GM23248 (cell line): ENCODE data around the gene WDR62.

Experiments used
- EZH2 ChIP-seq: fragments of 200-600 bp; sonication (generic); IDR thresholded peaks from 2 replicates; pipeline ENCODE4 v1.6.1; 2018; ENCODE audit warnings: antibody characterized with exemption, mild to moderate bottlenecking; ENCODE audit not compliant: insufficient read depth, poor library complexity, severe bottlenecking
- EZH2phosphoT487 ChIP-seq: fragments of 200-600 bp; sonication (generic); IDR thresholded peaks from 2 replicates; pipeline ENCODE4 v1.6.1; 2018; ENCODE audit warnings: antibody characterized with exemption, moderate library complexity, mild to moderate bottlenecking, low read depth; ENCODE audit not compliant: insufficient read depth

DNA sequence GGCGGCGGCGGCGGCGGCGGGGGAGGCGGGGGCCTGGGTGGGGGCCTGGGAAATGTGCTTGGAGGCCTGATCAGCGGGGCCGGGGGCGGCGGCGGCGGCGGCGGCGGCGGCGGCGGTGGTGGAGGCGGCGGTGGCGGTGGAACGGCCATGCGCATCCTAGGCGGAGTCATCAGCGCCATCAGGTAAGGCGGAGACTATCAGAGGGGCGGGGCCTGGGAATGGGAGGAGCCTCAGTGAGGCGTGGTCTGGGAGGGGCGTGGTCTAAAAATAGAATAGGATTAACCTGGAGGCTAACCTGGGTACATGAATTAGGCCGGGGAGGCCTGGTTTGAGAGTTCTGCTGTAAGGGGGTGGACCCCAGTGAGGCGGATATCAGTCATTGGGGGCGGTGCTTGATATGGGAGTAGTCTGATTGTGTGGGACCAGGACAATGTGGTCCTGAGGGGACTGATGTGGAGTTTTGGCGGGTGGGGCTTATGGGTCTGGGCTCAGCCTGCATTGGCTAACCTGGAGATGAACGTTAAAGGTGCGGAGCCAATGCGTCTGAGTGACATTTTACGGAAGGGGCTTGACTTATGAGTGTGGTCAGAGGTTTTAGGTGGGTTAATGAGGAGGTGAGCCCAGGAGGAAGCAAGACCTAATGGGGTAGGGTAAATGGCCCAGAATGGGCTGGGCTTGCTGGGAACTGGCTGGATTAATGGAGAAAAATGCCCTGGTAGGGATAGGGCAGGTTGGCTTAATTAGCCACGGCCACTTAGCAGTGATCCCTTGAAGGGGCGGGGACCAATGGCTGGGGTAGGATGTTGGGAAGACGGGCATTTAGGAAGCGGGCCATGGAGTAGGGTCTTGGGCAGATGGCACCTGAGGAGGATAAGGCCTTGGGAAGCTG is 86.6 kb downstream of the WDR62 start:
- no peak for TF ChIP-seq EZH2phosphoT487
- TF ChIP-seq EZH2 = no peak
